Keratinocyte (primary cell): ENCODE measurements around the gene TIGD7. TPM values are rescaled to one million over a fixed set of nuclear protein-coding genes. Genes with fewer than 3 reads are reported as not detected.

Experiments
- DNase-seq: peaks from one replicate; pipeline ENCODE4 v3.0.0-alpha.2; 2011; ENCODE audit warnings: low read depth, missing footprints, low spot score
- FAIRE-seq: peaks from 2 replicates; lab custom pipeline; 2011; peaks lifted over from hg19 to GRCh38; lab: Jason Lieb, UNC
- H2AFZ ChIP-seq: 2 replicates; pipeline ENCODE4 v1.6.0; 2012; ENCODE audit warnings: low read length, control low read depth, inconsistent platforms; ENCODE audit not compliant: control insufficient read depth
- H3K27ac ChIP-seq: 2 replicates; pipeline ENCODE4 v1.5.1; 2011; ENCODE audit warnings: low read length; ENCODE audit not compliant: control insufficient read depth, insufficient read depth
- H3K27me3 ChIP-seq: 3 replicates; pipeline ENCODE4 v1.6.0; 2011; ENCODE audit warnings: low read length; ENCODE audit not compliant: control insufficient read depth, insufficient read depth; ENCODE audit errors: extremely low read depth
- H3K36me3 ChIP-seq, 2 experiments: 2 replicates in 1 of 2; 3 replicates in 1 of 2; pipeline ENCODE4 v1.5.1; 2011; ENCODE audit warnings: low read length in 2 of 2, mild to moderate bottlenecking in 1 of 2; ENCODE audit not compliant: control insufficient read depth in 2 of 2, insufficient read depth in 2 of 2; ENCODE audit errors: extremely low read depth in 1 of 2
- H3K4me1 ChIP-seq: 3 replicates; pipeline ENCODE4 v1.5.1; 2011; ENCODE audit warnings: low read length; ENCODE audit not compliant: control insufficient read depth, insufficient read depth; ENCODE audit errors: extremely low read depth
- H3K4me2 ChIP-seq: 3 replicates; pipeline ENCODE4 v1.6.0; 2011; ENCODE audit warnings: low read depth, low read length; ENCODE audit not compliant: control insufficient read depth, insufficient read depth; ENCODE audit errors: extremely low read depth
- H3K4me3 ChIP-seq, 3 experiments: fragments of 200-600 bp in 1 of 3; sonication (generic) in 1 of 3; 2 replicates in 2 of 3; 3 replicates in 1 of 3; pipeline ENCODE4 v1.5.1; 2011 to 2016; ENCODE audit warnings: low read length in 3 of 3, mild to moderate bottlenecking in 3 of 3, control low read depth in 2 of 3, inconsistent platforms in 1 of 3, low read depth in 1 of 3, mixed read lengths in 1 of 3, mixed run types in 1 of 3, moderate library complexity in 1 of 3; ENCODE audit not compliant: control insufficient read depth in 2 of 3, insufficient read depth in 2 of 3; ENCODE audit errors: extremely low read depth in 1 of 3
- H3K79me2 ChIP-seq: 2 replicates; pipeline ENCODE4 v1.6.0; 2012; ENCODE audit warnings: low read length; ENCODE audit not compliant: control insufficient read depth, insufficient read depth
- H3K9ac ChIP-seq: 3 replicates; pipeline ENCODE4 v1.6.0; 2011; ENCODE audit warnings: low read length; ENCODE audit not compliant: control insufficient read depth, insufficient read depth; ENCODE audit errors: extremely low read depth
- H3K9me1 ChIP-seq: 3 replicates; pipeline ENCODE4 v1.6.0; 2011; ENCODE audit warnings: low read length; ENCODE audit not compliant: control insufficient read depth, insufficient read depth; ENCODE audit errors: extremely low read depth
- H3K9me3 ChIP-seq: 2 replicates; pipeline ENCODE4 v1.5.1; 2012; ENCODE audit warnings: low read depth, low read length; ENCODE audit not compliant: control insufficient read depth
- H4K20me1 ChIP-seq: 3 replicates; pipeline ENCODE4 v1.6.0; 2011; ENCODE audit warnings: low read length; ENCODE audit not compliant: control insufficient read depth, insufficient read depth; ENCODE audit errors: extremely low read depth
- EZH2 ChIP-seq: IDR thresholded peaks from one replicate; pipeline ENCODE4 v1.6.1; 2012; ENCODE audit warnings: inconsistent platforms, mild to moderate bottlenecking, low read length, moderate library complexity
- dilution Hi-C: fragments of 300-500 bp; cut with MboI; formaldehyde crosslinking; loops from one replicate; pipeline ENCODE4 v1.7.0; 2020; ENCODE audit warnings: low sequenced_read_pairs; ENCODE audit not compliant: extremely low pct_ligation_motif_present
- polyA plus RNA-seq, 5 experiments: library from polyadenylated mRNA; depleted of rRNA in 3 of 5; stranded (reverse) in 3 of 5; stranded (forward) in 1 of 5; unstranded in 1 of 5; fragments of >200 nt; gene quantifications; 1 replicate in 1 of 5; 2 replicates in 3 of 5; 3 replicates in 1 of 5; pipeline versions ENCODE4 v1.2.1 to v1.2.3, GENCODE V29; 2011 to 2012; ENCODE audit warnings: missing spikeins in 2 of 5, low read depth in 1 of 5, low replicate concordance in 1 of 5
- TF ChIP-seq, protein P1 (sequence below), 3 experiments: IDR thresholded peaks in 1 of 3; conservative IDR thresholded peaks in 1 of 3; optimal IDR thresholded peaks in 1 of 3; 2 replicates in 2 of 3; 3 replicates in 1 of 3; pipeline versions ENCODE3 to v1.5.1; 2011; ENCODE audit warnings: low read length in 3 of 3, mild to moderate bottlenecking in 3 of 3, moderate library complexity in 2 of 3, control low read depth in 1 of 3, inconsistent platforms in 1 of 3; ENCODE audit not compliant: insufficient read depth in 2 of 3; ENCODE audit errors: extremely low read depth in 1 of 3

The TIGD7 gene
- polyA plus RNA-seq, 1 donor (not counting 4 experiments of a cell fraction or from before 2014, with no cell fraction given) = 1.6 TPM

DNA sequence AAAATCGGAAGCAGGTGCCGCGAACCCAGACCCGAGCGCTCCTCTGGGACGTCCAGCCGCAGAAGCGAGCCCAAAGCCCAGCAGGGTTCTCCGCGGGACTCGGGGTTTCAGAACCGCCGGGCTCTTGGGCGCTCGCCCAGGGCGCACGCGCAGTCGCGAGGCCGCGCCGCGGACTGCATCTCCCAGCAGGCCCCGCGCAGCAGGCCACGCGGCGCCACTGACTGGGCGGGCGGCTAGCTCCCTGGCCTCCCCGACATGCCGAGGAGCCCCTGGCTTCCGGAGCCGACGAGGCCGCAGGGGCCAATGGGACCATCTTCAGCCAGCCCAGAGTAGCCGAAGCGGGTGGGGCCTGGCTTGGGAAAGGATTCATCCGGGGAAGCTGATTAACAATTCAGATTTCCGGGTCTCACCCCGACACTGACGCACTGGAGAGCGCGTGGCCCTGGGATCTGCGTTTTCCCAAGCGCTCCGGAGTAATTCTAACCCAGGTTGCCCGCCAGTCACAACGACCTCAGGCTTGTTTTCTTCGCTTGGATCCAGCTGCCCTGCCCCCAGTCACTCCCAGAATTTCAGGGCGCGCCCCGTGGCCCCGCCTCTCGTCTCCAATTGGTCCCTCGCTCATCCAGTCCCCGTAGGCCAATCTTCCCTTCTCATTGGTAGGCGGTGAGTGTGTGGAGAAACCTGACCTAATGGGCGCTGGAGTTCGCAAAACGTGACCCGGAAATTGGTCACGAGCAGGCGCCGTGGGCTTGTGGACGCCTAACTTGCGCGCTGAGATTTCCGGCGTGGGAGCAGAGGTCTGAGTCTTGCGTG lies 22.3 kb downstream of the TIGD7 start, which contains the start of gene ZNF263:
Gene ZNF263, plus strand, starts transcription at position 762 of the 813 bp plus-strand sequence. CDS start 328 bp downstream, outside the sequence.
- H3K27me3 ChIP-seq = no peaks in the 10 kb centered on the region
- DNase-seq = peak; percentile 83
- dilution Hi-C loops = no loop called here
- H3K27ac ChIP-seq = peak within 1 kb of the TSS; percentile 99
- peak; percentile 59 for FAIRE-seq
- H3K4me2 ChIP-seq = peak within 1 kb of the TSS; percentile 99
- peak within 1 kb of the TSS; percentile 98 for H3K9ac ChIP-seq
- H3K4me3 ChIP-seq = peak within 1 kb of the TSS; percentile 77 to 79 (median 79)
- peaks cover 15% of the 10 kb centered on the region for H3K4me1 ChIP-seq
- H3K9me1 ChIP-seq = no peaks in the 10 kb centered on the region
- H2AFZ ChIP-seq = peak within 1 kb of the TSS; percentile 94
- peaks cover 39% of the 10 kb centered on the region for H3K79me2 ChIP-seq
- H4K20me1 ChIP-seq = no peaks in the 10 kb centered on the region
- peaks cover 5 to 12% of the 10 kb centered on the region in 2 experiments for H3K36me3 ChIP-seq
- TF ChIP-seq EZH2 = no peak
- TF ChIP-seq, protein P1, sequence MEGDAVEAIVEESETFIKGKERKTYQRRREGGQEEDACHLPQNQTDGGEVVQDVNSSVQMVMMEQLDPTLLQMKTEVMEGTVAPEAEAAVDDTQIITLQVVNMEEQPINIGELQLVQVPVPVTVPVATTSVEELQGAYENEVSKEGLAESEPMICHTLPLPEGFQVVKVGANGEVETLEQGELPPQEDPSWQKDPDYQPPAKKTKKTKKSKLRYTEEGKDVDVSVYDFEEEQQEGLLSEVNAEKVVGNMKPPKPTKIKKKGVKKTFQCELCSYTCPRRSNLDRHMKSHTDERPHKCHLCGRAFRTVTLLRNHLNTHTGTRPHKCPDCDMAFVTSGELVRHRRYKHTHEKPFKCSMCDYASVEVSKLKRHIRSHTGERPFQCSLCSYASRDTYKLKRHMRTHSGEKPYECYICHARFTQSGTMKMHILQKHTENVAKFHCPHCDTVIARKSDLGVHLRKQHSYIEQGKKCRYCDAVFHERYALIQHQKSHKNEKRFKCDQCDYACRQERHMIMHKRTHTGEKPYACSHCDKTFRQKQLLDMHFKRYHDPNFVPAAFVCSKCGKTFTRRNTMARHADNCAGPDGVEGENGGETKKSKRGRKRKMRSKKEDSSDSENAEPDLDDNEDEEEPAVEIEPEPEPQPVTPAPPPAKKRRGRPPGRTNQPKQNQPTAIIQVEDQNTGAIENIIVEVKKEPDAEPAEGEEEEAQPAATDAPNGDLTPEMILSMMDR (optimal IDR thresholded peaks at IDR 0.05 in 1 of 3, IDR thresholded peaks at IDR 0.05 in 1 of 3, conservative IDR thresholded peaks at IDR 0.05 in 1 of 3; ENCODE audit: extremely low read depth in 1 of 3, insufficient read depth in 2 of 3, low read length in 3 of 3) = no peak
- H3K9me3 ChIP-seq = no peaks in the 10 kb centered on the region

DNA sequence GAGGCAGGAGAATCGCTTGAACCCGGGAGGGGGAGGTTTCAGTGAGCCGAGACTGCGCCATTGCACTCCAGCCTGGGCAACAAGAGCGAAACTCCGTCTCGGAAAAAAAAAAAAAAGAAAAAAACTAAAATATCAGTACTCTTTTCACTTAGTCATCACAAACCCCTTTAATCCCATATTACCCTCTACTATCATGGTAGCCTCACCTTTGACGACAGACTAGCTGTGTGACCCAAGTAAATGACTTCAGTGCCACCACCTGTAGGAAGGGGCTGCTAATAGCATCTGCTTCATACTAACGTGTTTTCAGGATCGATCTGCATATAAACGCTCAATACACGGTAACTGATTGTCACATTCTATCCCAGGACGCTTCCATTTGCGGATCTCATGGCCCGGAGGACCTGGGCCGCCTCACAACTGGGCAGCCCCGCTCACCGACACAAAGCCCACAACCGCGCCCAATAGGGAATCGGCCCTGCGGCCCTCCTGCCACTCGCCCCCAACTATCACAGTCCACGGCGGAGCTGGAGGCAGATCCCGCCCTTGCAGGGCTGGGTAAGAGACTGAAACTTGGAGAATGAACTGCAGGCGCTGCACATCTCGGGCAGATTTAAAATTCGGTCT lies 23.0 kb downstream of the TIGD7 start:
- H3K4me3 ChIP-seq = peak overlapping the region; percentile 77 to 79 (median 79)
- DNase-seq = no peak
- peak overlapping the region; percentile 99 for H3K27ac ChIP-seq
- peak overlapping the region; percentile 99 for H3K4me2 ChIP-seq
- peak overlapping the region; percentile 98 for H3K9ac ChIP-seq
- TF ChIP-seq EZH2 = no peak
- TF ChIP-seq, protein P1 (optimal IDR thresholded peaks at IDR 0.05 in 1 of 3, IDR thresholded peaks at IDR 0.05 in 1 of 3, conservative IDR thresholded peaks at IDR 0.05 in 1 of 3; ENCODE audit: extremely low read depth in 1 of 3, insufficient read depth in 2 of 3, low read length in 3 of 3) = no peak
- H4K20me1 ChIP-seq = no peaks in the 10 kb centered on the region
- dilution Hi-C loops = no loop called here
- peaks cover 36% of the 10 kb centered on the region for H3K79me2 ChIP-seq
- H3K4me1 ChIP-seq = peaks cover 15% of the 10 kb centered on the region
- no peak for FAIRE-seq
- no peaks in the 10 kb centered on the region for H3K27me3 ChIP-seq
- H3K9me1 ChIP-seq = no peaks in the 10 kb centered on the region
- H3K9me3 ChIP-seq = no peaks in the 10 kb centered on the region
- H3K36me3 ChIP-seq = peaks cover 5 to 9% of the 10 kb centered on the region in 2 experiments
- H2AFZ ChIP-seq = peak overlapping the region; percentile 94
